Measurements from ENCODE around the gene LTO1.

Gene LTO1, protein sequence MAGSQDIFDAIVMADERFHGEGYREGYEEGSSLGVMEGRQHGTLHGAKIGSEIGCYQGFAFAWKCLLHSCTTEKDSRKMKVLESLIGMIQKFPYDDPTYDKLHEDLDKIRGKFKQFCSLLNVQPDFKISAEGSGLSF

DNA sequence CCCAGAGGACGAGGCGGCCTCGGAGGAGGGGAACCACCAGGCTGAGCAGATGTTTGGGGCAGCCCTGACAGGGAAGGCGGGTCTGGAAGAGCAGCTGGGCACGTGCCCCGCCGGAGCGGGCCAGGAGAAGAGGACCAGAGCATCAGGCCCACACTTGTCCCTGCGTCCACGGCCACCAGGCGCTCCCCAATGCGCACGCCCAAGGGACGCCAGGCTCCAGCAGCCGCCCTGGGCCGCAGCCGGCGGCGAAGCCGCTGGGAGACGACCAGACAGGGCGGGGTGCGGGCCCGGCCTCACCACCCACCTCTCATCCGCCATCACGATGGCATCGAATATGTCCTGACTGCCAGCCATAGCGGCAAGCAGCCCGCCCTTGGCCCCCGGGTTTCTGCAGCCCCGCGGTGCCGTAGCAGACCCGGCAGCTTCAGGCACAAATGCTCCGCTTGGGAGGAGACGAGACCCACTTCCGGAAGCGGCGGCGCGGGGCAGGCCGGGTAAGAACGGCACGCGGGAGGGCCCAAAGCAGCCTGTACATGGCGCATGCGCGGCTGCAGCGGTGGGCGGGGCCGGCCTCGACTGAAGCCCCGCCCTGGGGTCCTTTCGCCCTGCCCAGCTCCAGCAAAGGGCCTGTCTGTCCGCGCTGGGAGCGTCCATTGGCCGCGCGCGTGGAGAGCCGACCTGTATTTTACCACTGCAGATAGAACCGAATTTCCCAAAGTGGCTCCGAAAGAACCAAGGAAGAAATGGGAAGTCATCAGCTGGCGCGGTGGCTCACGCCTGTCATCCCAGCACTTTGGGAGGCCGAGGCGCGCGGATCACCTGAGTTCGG lies at the start of gene LTO1:
LTO1 (minus strand) TSS at position 468 of the 829 bp plus-strand sequence; CDS start at position 354, 114 bp downstream.
- peak; percentile 98 for DNase-seq (ENCODE audit: low spot score)

DNA sequence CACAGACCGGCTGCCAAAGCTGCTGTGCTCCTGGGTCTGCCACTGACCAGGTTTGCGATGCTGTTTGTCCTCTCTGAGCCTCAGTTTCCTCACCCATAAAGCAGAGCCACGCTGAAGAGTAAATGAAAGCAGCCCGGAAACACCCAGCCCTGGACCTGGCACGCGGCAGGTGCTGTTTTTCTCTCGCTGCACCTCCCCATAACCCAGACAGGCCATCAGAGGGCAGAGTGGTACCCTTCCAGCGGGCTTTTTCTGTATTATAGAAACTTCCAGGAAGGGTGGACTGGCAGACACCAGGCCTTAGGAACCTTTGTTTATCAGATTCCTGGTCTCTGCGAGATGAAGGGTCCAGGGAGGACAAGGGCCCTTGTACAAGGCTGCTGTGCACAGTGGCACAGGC lies 46.6 kb upstream of the LTO1 start:
- DNase-seq (ENCODE audit: low spot score) = no peak

DNA sequence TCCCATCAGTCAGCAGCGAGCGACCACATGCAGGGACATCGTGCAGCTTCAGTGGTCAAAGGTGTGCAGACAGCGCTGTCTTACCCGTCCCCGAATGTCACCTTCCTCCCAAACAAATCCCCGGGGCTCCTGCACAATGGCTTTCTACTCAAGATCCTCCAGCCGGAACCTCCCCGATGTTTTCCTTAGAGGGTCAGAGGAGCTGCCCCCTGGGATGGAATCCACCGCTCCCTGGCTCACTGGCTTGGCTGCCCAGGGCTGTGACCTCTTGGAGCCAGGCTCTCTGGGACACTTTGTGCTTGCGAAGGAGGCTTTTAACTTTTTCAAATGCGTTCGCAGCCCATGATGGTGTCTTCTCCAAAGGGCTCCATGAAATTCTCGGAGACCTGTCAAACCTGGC lies 46.0 kb upstream of the LTO1 start:
- DNase-seq (ENCODE audit: low spot score) = no peak

DNA sequence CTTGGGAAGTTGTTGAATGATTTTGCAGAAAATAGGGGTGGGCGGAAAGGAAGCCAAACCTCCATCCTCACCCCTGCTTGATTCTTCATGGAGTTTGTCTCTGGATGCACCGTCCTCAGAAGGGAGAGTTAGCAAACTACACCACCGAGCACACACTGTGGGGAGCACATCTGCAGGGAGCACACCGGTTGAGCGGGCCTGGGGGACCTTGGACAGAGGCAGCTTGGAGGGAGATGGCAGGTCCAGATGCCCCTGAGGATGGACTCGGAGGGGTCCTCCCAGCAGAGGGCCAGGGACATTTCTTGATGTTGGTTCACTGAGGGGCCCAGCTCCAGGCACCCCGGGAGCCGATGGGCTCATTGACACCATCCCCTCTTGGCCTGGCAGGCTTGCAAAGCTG lies 43.8 kb upstream of the LTO1 start:
- no peak for DNase-seq (ENCODE audit: low spot score)

DNA sequence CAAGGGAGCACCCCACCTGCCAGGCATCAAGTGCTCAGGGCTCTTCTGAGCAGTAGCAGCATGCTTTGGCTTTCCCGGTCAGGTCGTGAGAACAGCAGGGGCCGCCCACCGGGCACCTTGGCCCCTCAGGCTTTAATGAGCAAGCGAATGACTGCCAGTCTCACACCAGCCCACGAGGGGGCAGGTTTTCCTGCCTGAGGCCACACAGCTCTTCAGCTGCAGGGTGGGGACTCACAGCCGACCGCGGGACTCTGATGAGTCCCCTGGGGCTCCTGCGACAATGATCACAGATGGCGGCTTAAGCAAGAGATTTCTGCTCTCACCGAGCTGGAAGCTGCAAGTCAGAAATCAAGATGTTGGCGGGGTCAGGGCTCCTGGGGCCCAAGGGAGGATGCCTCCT lies 43.0 kb upstream of the LTO1 start:
- DNase-seq (ENCODE audit: low spot score) = no peak

DNA sequence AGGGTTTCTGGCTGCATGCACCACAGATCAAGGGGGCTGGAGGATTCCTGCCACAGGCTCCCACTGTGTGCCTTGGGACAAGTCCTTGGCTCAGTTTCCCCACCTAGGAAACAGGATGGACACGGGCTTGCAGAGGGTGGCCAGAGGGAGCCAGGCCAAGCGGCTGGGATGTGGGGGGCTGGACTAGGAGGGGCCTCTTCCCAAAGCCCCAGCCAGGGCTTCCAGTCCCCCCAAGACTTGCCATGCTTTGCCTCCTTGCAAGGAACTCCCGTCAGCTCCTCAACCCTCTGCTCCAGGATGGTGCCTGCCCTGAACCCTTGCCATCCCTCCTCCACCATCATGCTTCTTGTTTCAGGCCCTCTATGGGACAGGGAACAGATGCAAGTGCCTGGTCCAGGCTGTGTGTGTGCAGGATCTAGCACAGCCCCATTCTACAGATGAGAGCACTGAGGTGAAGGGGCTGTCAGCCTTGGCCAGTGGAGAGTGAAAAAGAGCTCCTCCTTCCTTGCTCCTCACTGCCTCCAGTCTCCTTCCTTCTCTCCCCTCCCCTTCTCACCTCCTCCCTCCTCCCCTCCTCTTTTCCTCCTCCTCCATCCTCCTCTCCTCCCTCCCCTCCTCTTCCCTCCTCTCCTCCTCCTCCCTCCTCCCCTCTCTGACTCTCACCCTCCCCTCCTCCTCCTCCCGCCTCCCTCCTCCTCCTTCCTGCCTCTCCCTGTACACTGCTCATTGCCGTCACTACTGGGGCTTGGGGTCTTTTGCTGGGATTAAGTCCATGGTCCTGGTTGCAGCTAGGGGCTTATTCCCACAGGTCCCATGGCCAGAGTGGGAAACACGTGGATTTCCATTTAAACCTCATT lies 42.0 kb upstream of the LTO1 start:
- no peak for DNase-seq (ENCODE audit: low spot score)

DNA sequence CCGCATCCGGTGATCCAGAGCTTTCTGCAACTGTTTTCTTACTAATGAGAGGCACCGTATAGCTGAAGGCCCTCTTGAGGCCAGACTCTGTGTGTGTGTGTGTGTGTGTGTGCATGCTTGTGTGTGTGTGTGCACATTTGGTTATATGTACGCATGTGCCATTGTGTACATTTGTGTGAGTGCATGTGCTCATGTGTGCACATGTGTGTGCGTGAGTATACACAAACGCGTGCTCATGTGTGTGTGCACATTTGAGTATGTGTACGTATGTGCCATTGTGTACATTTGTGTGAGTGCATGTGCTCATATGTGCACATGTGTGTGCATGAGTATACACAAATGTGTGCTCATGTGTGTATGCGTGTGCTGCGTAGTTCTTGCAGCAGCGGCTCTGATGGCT lies 40.9 kb upstream of the LTO1 start:
- no peak for DNase-seq (ENCODE audit: low spot score)

DNA sequence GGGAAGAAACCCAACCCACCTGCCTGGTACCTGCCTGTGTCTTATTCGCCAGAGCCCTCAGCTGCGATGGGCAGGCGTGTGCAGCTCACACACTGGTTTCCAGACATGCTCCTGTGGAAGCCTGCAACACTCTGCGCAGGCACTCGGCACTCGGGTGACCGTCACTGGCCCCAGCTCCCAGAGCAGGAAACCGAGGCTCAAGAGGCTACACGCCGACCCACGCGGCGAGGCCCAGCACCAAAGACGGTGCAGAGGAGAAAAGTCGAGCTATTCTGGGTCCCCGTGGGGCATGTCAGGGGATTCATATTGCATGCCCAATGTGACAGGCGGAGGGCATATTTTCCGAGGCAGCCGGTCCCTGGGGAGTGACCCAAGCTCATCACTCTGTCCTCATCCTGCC lies 40.3 kb upstream of the LTO1 start:
- no peak for DNase-seq (ENCODE audit: low spot score)

DNA sequence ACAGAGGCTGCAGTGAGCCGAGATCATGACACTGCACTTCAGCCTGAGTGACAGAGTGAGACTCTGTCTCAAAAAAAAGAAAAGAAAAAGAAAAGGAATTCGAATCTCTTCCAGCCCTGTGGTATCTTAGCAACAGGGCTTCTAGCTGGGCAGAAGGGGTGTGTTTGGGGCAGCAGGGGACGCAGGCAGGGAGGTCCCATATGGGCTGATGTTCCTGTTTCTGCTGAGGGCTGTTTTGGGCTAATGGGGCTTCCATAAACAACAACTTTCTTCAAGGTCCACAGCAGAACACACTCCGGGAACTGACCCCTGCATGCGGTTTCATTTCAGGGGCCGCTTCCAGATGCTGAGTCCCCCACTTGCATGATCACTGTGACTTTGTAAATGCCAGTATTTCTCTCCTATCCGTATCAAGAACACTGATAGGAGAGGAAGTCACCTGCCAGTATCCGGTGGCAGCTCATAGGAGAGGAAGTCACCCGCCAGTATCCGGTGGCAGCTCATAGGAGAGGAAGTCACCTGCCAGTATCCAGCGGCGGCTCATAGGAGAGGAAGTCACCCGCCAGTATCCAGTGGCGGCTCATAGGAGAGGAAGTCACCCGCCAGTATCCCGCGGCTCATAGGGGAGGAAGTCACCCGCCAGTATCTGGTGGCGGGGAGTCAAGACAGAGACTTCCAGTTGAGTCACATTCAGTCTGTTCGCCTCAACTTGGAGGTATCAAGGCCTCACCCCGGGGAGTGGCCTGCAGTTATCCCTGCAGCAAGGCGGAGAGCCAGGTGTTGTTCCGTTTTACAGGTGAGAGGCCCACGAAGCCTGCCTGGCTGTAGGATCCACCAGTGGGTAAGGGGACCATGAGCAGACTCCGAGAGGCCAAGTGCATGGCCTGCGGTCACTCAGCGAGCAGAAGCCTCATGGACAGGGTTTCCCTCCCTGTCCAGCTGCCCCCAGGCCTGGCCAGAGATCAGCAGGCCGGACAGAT lies 37.0 kb upstream of the LTO1 start:
- DNase-seq (ENCODE audit: low spot score) = no peak

DNA sequence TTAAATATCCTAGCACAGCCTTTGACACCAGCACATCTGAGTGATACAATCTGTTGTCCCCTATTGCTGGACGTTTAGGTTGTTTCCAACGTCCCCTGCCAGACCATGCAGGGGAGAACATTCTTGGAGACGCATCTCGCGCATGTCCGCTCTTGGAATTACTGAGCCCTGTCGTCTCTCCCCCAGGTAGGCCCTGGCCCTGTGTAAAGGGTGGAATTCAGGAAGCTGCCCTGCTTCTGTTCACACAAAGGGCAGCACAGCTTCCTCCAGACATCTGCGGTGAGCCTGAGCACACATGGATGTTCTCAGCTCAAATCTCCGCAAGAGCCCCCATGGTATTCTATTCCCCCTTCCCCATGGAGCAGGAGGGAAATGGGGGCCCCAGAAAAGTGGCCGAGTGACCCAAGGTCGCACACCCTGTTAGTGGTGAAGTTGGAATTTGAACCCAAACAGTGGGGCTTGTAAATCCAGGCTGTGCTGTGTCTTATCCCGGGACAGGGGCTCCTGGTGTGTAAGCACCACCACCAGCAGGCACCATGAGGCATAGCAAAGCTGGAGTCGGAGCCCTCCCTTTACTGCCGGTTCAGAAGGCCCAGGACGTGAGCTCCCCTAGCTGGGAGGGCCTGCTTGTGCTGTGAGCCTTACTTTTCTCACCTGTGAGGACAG lies 33.7 kb upstream of the LTO1 start:
- no peak for DNase-seq (ENCODE audit: low spot score)

DNA sequence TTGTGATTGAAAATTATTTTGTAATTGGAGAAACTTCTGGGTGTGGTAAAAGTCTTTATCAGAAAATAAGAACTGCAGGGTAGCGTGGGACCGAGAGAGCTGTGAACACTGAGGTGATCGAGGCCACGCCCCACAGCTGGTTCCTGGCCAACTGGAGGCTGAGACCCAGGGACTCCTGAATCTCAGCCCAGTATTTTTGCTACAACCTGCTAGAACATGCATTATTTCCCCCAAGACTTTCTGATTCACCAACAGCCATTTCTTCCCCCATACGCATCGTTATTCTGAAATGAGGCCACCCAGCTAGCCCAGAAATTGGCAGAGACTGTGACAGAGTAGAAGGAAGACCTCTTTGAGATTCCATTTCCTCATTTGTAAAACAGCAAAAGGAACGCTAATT lies 32.0 kb upstream of the LTO1 start:
- DNase-seq (ENCODE audit: low spot score) = no peak

DNA sequence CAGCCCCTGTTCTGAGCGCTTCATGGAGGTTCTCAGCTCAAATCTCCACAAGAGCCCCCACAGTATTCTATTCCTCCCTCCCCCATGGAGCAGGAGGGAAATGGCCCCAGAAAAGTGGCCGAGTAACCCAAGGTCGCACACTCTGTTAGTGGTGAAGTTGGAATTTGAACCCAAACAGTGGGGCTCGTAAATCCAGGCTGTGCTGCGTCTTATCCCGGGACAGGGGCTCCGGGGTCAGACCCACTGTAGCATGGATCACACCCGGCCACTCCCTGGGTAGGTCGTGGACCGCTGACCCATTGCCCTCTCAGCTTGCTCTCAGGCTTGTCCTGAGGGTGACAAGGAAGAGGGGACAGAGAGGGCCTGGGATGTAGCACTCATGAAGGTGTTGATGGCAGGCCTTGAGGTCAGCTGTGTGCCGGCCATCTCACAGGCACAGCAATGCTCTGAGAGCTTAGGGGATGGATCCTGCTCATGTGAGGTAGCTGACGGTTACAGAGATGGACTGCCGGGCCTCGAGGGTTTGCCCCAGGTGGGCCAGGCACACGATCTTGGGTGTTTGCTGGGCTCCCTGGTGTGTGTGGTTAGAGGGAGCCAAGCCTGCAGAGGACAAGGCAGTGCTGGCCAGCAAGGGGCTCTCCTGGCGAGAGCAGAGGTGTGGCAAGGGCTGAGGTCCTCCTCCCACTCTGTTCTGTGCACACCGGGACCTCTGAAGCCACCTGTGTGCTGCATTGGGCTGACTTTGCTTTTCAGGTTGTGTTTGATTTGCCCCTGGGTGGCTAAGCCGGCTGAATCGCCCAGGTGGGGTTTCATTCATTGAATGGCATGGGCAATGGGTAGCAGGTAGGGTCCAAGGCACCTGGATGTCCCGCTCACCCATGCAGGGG lies 31.0 kb upstream of the LTO1 start:
- no peak for DNase-seq (ENCODE audit: low spot score)

DNA sequence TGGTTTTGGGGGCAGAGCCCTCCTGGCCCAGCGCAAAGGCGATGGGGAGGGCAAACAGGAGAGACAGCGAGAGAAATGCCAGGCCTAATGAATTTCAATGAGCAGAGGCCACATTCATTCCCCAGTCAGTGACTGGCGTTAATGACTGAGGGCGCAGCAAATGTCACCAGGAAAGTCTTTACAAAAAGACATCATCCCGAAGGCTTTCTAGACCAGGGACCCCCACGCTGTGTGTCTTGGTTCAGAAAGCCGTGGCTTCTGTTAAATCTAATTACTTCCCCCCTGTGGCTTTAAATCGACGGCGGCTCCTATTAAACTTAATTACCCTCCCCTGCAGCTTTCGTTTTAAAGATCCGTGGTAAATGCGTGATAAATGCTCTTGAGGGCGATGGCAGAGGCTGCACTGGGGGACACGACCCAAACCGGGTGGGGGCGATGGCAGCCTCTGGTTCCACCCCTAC lies 30.2 kb upstream of the LTO1 start:
- no peak for DNase-seq (ENCODE audit: low spot score)

DNA sequence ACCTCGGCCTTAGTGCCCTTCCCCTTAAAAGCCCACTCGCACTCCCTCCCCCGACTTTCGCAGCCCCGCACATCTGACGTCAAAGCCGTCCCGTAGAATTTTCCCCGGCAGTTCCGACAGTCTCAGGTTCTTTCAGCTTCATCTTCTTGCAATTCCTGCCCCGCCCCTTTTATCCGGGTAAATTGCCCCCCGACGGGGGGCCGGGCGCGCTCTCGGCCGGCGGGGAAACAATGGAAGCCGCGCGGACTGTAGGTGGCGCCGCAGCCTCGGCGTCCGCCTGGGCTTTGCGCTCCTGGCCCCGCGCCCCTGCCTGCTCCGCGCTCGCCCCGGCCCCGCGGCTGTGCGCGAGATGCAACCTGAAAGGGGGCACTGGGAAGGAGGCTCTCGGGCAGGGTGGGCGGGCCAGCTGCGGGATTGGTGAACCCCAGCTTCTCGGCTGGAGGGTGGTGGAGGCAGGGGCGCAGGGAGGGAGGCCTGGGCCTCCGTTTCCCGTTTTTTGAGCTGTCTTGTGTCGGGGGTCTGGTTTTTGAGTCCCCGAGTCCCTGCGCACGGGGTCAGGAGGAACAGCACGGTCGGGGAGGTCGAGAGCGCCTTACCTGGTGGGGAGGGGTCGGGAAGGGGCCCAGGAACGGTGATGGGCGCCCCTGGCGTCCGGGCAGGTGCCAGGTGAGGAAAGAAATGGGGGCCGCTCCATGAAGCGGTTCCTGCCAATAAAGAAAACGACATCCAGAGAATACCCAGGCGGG lies 29.5 kb upstream of the LTO1 start:
- DNase-seq (ENCODE audit: low spot score) = no peak

DNA sequence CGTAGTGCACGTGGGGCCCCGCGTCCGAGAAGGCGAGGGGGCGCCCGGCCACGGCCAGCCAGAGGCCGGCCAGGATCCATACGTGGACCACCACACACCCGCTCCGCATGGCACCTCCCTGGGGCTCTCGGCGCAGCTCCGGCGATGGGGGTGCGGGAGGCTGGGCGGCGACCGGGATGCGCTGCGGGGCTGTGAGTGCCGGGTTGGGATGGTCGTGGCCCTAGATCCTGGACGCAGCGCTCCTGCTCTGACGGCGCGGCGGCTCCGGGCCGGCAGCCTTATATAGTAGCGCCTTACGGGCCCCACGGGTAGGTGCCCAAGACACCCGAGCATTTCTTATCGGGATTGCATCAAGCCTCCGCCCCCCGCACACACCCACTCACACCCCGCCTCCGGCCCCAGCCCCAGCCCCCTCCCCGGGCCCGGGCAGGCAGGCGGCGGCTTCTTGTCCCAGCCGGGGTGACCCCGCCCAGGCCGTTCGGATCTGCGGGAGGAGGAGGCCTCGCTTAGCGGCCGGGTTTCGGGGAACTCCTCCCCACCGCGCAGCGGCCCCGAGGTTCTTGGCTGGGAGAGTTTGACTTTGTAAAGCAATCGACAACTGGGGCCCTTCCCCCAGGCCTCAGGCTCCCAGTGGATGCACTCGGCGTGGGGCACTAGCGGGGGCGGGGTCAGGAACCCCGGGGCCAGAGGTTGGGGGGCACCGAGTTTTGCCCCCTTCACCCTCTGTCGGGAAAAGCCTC lies 28.8 kb upstream of the LTO1 start, which contains the start of gene FGF19:
FGF19 (minus strand) TSS at position 255 of the 740 bp plus-strand sequence; CDS start at position 109, 146 bp downstream.
- peak; percentile 70 for DNase-seq (ENCODE audit: low spot score)

DNA sequence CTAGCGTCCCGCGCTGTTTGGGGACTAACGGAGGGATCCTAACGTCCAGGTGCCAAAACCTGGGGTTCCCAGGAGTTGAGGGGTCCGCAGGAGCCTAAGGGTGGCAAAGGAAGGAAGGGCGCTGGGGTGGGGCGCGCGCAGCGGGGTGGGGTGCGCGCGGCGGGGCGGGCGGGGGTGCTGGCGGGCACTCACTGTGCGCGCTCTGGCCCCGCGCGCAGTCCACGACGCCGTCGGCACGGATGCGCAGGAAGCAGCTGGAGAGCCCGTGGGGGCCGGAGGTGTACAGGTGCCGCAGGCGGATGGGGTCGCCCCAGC lies 28.3 kb upstream of the LTO1 start:
- peak; percentile 57 for DNase-seq (ENCODE audit: low spot score)

DNA sequence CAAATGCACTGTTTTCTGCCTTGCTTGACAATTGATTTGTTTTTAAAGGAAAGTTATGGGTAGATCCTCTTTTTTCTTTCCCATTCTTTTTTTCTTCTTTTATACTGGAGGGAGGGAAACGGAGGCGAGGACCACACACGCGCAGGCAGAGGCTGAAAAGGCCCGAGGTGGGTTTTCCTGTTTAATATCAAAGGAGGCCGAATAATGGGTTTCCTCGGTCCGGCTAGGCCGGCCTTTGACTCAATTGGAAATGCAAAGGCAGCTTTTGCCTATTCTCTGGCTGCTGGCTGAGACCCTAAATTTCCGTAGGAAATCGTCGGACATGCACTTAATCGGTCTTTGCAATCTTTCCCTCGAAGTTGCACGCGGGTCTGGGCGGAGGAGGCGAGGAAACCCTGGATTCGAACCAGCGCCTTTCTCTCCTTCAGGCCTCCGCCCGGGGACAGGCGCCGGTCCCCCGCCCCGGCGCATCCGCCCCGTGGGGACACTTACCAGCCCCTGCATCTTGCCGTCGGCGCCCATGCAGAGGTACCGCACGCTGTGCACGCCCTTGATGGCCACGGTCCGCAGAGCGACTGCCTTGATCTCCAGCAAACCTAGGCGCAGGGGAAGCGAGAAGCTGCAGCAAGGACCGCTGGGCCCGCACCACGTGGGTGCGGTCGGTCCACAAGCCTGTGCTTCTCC lies 27.8 kb upstream of the LTO1 start:
- DNase-seq (ENCODE audit: low spot score) = no peak

DNA sequence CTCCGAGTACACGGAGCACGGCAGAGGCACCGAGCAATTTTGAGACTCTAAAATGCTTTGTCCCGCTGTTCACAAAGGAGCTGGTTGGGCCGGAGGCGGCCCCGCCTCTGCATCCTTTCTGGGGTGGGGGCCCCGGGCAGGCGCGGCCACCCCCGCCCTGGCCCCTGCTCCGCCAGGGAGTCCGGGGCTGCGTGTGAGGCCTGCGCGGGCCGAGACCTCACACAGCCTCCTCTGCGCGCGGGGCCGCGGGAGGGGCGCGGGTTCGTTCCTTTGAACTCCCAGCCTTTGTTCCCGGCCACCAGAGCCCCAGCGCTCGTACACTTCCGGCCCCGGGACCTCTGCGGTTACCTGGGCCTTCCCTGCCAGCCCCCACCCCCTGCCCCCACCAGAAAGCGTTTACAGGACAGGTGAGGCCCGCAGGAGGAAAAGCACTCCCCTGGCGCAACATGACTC lies 27.1 kb upstream of the LTO1 start:
- DNase-seq (ENCODE audit: low spot score) = no peak

All from left forelimb (tissue), 1 donor.